ENCODE data around the gene CERS1.

DNA sequence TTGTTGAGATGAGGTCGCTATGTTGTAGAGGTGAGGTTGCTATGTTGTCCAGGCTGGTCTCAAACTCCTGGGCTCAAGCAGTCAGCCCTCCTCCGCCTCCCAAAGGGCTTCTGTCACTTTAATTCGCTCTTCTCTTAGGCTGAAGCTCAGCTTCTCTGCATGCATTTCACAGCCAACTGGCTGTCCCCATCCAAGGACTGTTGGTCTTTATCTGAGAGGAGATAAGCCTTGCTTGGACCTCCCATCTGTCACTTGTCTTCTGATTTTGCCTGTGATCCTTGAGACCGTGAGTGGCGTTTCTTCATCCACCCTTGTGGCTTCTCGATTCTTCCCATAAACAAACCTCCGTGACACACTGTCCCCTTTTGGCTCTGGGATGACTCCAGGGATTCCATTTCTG, 24.4 kb downstream of the CERS1 start:
- TF ChIP-seq, protein P1, sequence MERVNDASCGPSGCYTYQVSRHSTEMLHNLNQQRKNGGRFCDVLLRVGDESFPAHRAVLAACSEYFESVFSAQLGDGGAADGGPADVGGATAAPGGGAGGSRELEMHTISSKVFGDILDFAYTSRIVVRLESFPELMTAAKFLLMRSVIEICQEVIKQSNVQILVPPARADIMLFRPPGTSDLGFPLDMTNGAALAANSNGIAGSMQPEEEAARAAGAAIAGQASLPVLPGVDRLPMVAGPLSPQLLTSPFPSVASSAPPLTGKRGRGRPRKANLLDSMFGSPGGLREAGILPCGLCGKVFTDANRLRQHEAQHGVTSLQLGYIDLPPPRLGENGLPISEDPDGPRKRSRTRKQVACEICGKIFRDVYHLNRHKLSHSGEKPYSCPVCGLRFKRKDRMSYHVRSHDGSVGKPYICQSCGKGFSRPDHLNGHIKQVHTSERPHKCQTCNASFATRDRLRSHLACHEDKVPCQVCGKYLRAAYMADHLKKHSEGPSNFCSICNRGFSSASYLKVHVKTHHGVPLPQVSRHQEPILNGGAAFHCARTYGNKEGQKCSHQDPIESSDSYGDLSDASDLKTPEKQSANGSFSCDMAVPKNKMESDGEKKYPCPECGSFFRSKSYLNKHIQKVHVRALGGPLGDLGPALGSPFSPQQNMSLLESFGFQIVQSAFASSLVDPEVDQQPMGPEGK (CRISPR knock-in tag; IDR thresholded peaks at IDR 0.05; ENCODE audit: borderline replicate concordance), result no peak
- TF ChIP-seq, protein P2, sequence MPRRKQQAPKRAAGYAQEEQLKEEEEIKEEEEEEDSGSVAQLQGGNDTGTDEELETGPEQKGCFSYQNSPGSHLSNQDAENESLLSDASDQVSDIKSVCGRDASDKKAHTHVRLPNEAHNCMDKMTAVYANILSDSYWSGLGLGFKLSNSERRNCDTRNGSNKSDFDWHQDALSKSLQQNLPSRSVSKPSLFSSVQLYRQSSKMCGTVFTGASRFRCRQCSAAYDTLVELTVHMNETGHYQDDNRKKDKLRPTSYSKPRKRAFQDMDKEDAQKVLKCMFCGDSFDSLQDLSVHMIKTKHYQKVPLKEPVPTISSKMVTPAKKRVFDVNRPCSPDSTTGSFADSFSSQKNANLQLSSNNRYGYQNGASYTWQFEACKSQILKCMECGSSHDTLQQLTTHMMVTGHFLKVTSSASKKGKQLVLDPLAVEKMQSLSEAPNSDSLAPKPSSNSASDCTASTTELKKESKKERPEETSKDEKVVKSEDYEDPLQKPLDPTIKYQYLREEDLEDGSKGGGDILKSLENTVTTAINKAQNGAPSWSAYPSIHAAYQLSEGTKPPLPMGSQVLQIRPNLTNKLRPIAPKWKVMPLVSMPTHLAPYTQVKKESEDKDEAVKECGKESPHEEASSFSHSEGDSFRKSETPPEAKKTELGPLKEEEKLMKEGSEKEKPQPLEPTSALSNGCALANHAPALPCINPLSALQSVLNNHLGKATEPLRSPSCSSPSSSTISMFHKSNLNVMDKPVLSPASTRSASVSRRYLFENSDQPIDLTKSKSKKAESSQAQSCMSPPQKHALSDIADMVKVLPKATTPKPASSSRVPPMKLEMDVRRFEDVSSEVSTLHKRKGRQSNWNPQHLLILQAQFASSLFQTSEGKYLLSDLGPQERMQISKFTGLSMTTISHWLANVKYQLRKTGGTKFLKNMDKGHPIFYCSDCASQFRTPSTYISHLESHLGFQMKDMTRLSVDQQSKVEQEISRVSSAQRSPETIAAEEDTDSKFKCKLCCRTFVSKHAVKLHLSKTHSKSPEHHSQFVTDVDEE (CRISPR knock-in tag; IDR thresholded peaks at IDR 0.05), result no peak
